Caco-2 (cell line): ENCODE measurements around the gene ZNF165. TPM values are rescaled to one million over a fixed set of nuclear protein-coding genes. Genes with fewer than 3 reads are reported as not detected.

Experiments
- BruUV-seq: library from RNA; stranded (reverse); fragments of 400-500 nt; replicated peaks from 2 replicates; lab custom pipeline; 2021; lab: Mats Ljungman, UMichigan
- CTCF ChIA-PET: fragments of 300-600 bp; sonication (Branson Sonifier 250); formaldehyde crosslinking; loops from one replicate; lab custom pipeline; 2022; ENCODE audit warnings: antibody characterized with exemption; lab: Charles Lee
- POLR2A ChIA-PET: fragments of 300-600 bp; sonication (Branson Sonifier 250); formaldehyde crosslinking; loops from one replicate; lab custom pipeline; 2022; ENCODE audit warnings: antibody characterized with exemption; lab: Charles Lee
- DNase-seq, 2 experiments: peaks; one replicate each; pipeline versions ENCODE4 v3.0.0 to v3.0.0-alpha.2; 2020 to 2022
- H3K27me3 ChIP-seq: replicated peaks from 2 replicates; pipeline ENCODE4 v1.6.0; 2011; ENCODE audit warnings: low read length; ENCODE audit not compliant: control insufficient read depth, insufficient read depth
- H3K36me3 ChIP-seq: 2 replicates; pipeline ENCODE4 v1.5.1; 2011; ENCODE audit warnings: low read length; ENCODE audit not compliant: control insufficient read depth, insufficient read depth
- H3K4me1 ChIP-seq: fragments of 250-450 bp; sonication (Bioruptor Pico); 2 replicates; pipeline ENCODE4 v1.5.1; 2020; ENCODE audit warnings: mild to moderate bottlenecking
- H3K4me3 ChIP-seq: 2 replicates; pipeline ENCODE4 v1.5.1; 2011; ENCODE audit warnings: low read depth, mild to moderate bottlenecking, control low read depth, low read length
- H3K9me3 ChIP-seq: fragments of 250-450 bp; sonication (Bioruptor Pico); 2 replicates; pipeline ENCODE4 v1.5.1; 2020; ENCODE audit warnings: mild to moderate bottlenecking, moderate library complexity
- H3K27ac Mint-ChIP-seq: one replicate; pipeline ENCODE4 v1.8.0; 2022; ENCODE audit warnings: mixed read lengths; ENCODE audit not compliant: unreplicated experiment
- H3K27me3 Mint-ChIP-seq: one replicate; pipeline ENCODE4 v1.8.0; 2022; ENCODE audit warnings: mixed read lengths; ENCODE audit not compliant: insufficient read depth, unreplicated experiment
- H3K36me3 Mint-ChIP-seq: one replicate; pipeline ENCODE4 v1.8.0; 2022; ENCODE audit warnings: mild to moderate bottlenecking, mixed read lengths; ENCODE audit not compliant: insufficient read depth, unreplicated experiment
- H3K4me1 Mint-ChIP-seq: one replicate; pipeline ENCODE4 v1.8.0; 2022; ENCODE audit warnings: low read depth, mixed read lengths; ENCODE audit not compliant: unreplicated experiment
- H3K4me3 Mint-ChIP-seq: one replicate; pipeline ENCODE4 v1.8.0; 2022; ENCODE audit warnings: mild to moderate bottlenecking, moderate library complexity, mixed read lengths; ENCODE audit not compliant: unreplicated experiment
- H3K9me3 Mint-ChIP-seq: one replicate; pipeline ENCODE4 v1.8.0; 2022; ENCODE audit warnings: mixed read lengths; ENCODE audit not compliant: unreplicated experiment
- CTCF ChIP-seq, 2 experiments: fragments of 200-600 bp in 1 of 2; IDR thresholded peaks; 1 replicate in 1 of 2; 2 replicates in 1 of 2; pipeline versions ENCODE4 v1.5.1 to v1.8.0; 2011 to 2022; ENCODE audit warnings: antibody characterized with exemption in 1 of 2, control low read depth in 1 of 2, inconsistent platforms in 1 of 2, low read depth in 1 of 2, low read length in 1 of 2, mild to moderate bottlenecking in 1 of 2, moderate library complexity in 1 of 2; ENCODE audit not compliant: insufficient read depth in 1 of 2, severe bottlenecking in 1 of 2, unreplicated experiment in 1 of 2
- intact Hi-C: fragments of 100-400 bp; cut with micrococcal nuclease; formaldehyde crosslinking; loops from one replicate; pipeline ENCODE4 v1.10.0; 2022; ENCODE audit not compliant: unreplicated experiment
- total RNA-seq: library from RNA; stranded (reverse); gene quantifications from 2 replicates; pipeline ENCODE4 v1.2.3, GENCODE V29; 2022

The ZNF165 gene
- total RNA-seq, 1 experiment from 2014 or later = 9.2 TPM

- H3K4me1 Mint-ChIP-seq = peaks cover 11% of the 10 kb centered on the region
- CTCF ChIA-PET = interaction anchor here (0.6 to 1.7 kb wide), 9 partner anchors 8 to 1653 kb away, joined by 3 to 15 read pairs (median 3); partner anchors contain the start of genes ZKSCAN4, ZSCAN16 and ZSCAN26
Observed at GRCh38 chr6:28104392-28105244, 24.2 kb downstream of the ZNF165 start.

GRCh38 chr6:28105245-28105639, 24.9 kb downstream of the ZNF165 start:
- H3K36me3 Mint-ChIP-seq = no peaks in the 10 kb centered on the region
- Histone ChIP-seq H3K4me1 (no peaks in the 10 kb centered on the region), H3K4me3 (peak overlapping the region; percentile 79), H3K36me3 (no peaks in the 10 kb centered on the region), H3K9me3 (no peaks in the 10 kb centered on the region), H3K27me3 (no peaks in the 10 kb centered on the region)
- H3K9me3 Mint-ChIP-seq = no peaks in the 10 kb centered on the region
- peak overlapping the region; percentile 79 for H3K4me3 Mint-ChIP-seq
- TF ChIP-seq CTCF (IDR thresholded peaks at IDR 0.05; ENCODE audit: insufficient read depth in 1 of 2, low read depth in 1 of 2, low read length in 1 of 2, severe bottlenecking in 1 of 2, unreplicated experiment in 1 of 2) = no peak
- peaks cover 11% of the 10 kb centered on the region for H3K4me1 Mint-ChIP-seq
- intact Hi-C loops = loop anchor here (10.0 kb wide), 1 partner anchor 200 kb away; no protein-coding TSS in a partner anchor
- CTCF ChIA-PET = interaction anchor here (0.6 to 1.7 kb wide), 9 partner anchors 8 to 1652 kb away, joined by 3 to 15 read pairs (median 3); partner anchors contain the start of genes ZKSCAN4, ZSCAN16 and ZSCAN26
- no peak overlapping the region for H3K27ac Mint-ChIP-seq
- POLR2A ChIA-PET = no interaction called here
- DNase-seq = peak in 1 of 2 experiments; percentile 5
- no TSS peak for BruUV-seq
- peaks cover 3% of the 10 kb centered on the region for H3K27me3 Mint-ChIP-seq

More at GRCh38 chr6:28104392-28105244, 24.2 kb downstream of the ZNF165 start:
- Histone ChIP-seq H3K4me3 (peak overlapping the region; percentile 79), H3K36me3 (no peaks in the 10 kb centered on the region), H3K27me3 (no peaks in the 10 kb centered on the region), H3K9me3 (no peaks in the 10 kb centered on the region), H3K4me1 (no peaks in the 10 kb centered on the region)
- Mint-ChIP-seq H3K36me3 (no peaks in the 10 kb centered on the region), H3K27me3 (peaks cover 8% of the 10 kb centered on the region), H3K4me3 (peak overlapping the region; percentile 79), H3K9me3 (no peaks in the 10 kb centered on the region), H3K27ac (peak overlapping the region; percentile 29)
- DNase-seq = peak; percentile 81
- intact Hi-C loops = loop anchor here (10.0 kb wide), 1 partner anchor 200 kb away; no protein-coding TSS in a partner anchor
- peak; percentile 68 to 70 for TF ChIP-seq CTCF (IDR thresholded peaks at IDR 0.05; ENCODE audit: insufficient read depth in 1 of 2, low read depth in 1 of 2, low read length in 1 of 2, severe bottlenecking in 1 of 2, unreplicated experiment in 1 of 2)
- no TSS peak for BruUV-seq
- POLR2A ChIA-PET = no interaction called here

GRCh38 chr6:28107506-28107905, 27.1 kb downstream of the ZNF165 start:
- POLR2A ChIA-PET = no interaction called here
- TF ChIP-seq CTCF (IDR thresholded peaks at IDR 0.05; ENCODE audit: insufficient read depth in 1 of 2, low read depth in 1 of 2, low read length in 1 of 2, severe bottlenecking in 1 of 2, unreplicated experiment in 1 of 2) = no peak
- no peak overlapping the region for H3K4me3 Mint-ChIP-seq

More at GRCh38 chr6:28107506-28107905, 27.1 kb downstream of the ZNF165 start:
- CTCF ChIA-PET = no interaction called here
- Mint-ChIP-seq H3K4me1 (peaks cover 11% of the 10 kb centered on the region), H3K9me3 (no peaks in the 10 kb centered on the region), H3K27ac (no peak overlapping the region), H3K27me3 (peaks cover 3% of the 10 kb centered on the region), H3K36me3 (no peaks in the 10 kb centered on the region)
- no peaks in the 10 kb centered on the region for H3K36me3 ChIP-seq
- no peaks in the 10 kb centered on the region for H3K9me3 ChIP-seq
- H3K27me3 ChIP-seq = no peaks in the 10 kb centered on the region
- no peak overlapping the region for H3K4me3 ChIP-seq
- intact Hi-C loops = loop anchor here (10.0 kb wide), 1 partner anchor 203 kb away; no protein-coding TSS in a partner anchor
- BruUV-seq = no TSS peak
- no peak for DNase-seq
- H3K4me1 ChIP-seq = no peaks in the 10 kb centered on the region
